ENCODE results near the gene CCDC116.

CCDC116 gene

DNA sequence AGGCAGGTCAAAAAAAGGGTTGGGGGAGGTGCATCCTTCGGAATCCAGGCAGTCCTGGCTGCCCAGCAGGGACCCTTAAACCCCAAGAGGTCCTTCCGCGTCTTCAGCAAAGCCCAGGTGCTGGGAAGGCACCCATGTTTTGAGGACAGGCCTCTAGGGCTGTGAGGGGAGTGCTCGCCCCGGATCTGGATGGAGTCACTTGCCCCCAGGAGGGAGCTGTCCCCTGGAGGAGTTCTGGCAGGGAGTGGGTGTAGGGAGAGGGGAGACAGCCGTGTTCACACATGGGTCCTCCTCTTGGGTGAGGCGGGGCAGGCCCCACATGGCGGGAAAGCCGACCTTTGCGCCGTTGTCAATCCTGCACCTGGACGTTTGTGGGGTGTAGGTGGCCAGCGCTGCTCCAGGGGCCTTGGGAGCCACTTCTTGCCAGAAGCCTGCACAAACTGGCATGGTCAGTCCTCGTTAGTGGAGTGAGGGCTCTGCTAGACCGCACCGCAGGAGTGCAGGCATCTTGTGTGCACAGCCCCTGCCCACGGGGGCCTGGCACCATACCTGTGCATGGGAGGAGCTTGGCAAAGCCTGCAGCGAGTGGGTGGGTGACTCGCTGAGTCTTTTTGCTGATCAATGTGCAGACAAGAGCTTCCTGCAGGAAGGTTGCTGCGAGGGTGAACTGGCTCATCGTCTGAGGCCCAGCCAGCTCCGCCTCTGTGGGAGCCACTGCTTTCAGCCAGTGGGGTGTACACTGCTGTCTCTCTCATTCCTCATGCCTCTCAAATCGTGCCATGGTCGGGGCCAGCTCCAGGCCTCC lies 49.2 kb downstream of the CCDC116 start:
- no peak for DNase-seq (ENCODE audit: low read depth)

DNA sequence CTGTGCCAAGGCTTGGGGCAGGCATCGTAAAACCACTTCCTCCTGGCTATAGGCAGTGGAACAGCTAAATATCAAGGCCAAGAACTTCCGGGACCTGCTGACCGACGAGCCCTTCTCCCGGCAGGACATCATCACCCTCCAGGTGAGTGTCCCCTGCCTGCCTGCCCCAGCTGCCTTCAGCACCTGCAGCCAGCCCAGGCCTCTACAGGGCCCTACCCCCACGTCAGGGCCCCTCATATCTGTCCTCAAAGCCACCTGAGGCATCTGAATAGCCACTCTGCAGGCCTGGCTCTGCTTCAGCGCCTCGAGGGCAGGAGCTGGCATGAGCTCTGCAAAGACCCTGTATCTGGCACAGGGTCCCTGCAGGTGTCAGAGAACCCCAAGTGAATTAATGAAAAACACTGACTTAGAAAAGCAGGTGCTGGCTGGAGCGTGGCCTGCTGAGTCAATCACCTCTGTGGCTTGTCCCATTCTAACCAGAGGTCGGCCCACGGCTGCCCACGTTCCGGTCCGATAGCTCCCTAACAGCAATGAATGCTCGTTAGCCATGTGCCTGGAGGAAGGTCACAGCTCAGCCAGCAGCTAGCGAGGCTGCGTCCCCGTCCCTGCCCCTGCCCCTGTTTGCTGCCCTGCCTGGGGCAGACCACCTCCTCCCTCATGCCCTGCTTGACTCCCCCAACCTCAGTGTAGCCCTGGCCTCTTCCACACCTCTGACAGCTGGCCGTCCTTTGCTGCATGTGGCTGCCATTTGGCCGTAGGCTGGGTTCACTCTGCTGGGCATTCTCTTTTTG lies 50.0 kb downstream of the CCDC116 start:
- DNase-seq (ENCODE audit: low read depth), result no peak

GRCh38 chr22:21683401-21683811 lies 50.8 kb downstream of the CCDC116 start:
- DNase-seq (ENCODE audit: low read depth), result no peak

DNA sequence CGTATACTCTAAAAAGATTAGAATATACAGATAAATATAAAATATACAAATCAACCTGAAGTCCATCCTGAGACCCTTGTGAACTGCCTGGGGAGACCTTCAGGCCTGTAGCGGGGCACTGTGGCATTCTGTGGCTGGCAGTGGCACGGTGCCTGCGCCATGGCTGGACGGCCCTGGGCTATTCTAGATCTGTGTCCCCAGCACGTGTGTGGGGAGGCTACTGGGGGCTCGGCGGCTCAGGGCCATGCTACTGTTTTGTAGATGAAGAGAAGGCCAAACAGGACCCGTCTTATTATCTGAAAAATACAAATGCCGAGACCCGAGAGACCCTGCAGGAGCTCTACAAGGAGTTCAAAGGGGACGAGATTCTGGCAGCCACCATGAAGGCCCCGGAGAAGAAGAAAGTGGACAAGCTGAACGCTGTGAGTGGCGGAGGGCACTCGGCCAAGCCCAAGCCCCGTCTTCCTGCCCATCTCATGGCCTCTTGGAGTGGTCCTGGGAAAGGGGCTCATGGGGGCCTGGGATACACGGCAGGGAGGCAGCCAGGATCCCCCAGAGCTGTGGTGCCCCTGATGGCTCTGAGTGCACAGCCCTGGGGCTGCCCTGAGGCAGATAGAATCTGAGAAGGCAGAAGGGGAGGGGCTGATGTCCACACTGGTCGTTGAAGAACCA lies 52.1 kb downstream of the CCDC116 start:
- DNase-seq (ENCODE audit: low read depth), result no peak

DNA sequence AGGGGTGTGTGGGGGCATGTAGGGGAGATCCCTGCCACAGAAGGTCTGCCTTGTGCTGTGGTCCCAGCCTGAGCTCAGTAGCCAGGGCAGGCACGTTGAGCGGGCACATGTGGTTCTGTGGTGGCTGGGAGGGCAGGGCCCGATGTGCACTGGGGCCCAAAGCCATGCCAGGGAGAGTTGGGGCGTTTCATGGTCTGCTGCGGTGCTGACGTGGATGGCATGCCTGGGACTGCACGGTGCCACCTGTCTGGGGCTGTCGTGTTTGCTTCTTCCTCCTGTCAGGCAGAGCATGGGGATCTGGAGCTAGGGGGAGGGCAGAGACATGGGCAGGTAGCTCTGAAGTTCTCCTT lies 52.6 kb downstream of the CCDC116 start:
- no peak for DNase-seq (ENCODE audit: low read depth)

GRCh38 chr22:21686193-21686608 lies 53.6 kb downstream of the CCDC116 start:
- no peak for DNase-seq (ENCODE audit: low read depth)
